Liver (tissue), 9 donors: ENCODE data around the gene ZER1. TPM values are rescaled to one million over a fixed set of nuclear protein-coding genes. Genes with fewer than 3 reads are reported as not detected.

Experiments used
- DNase-seq: peaks from one replicate; pipeline ENCODE4 v3.0.0-alpha.2; 2017; ENCODE audit warnings: low spot score
- H3K27ac ChIP-seq, 2 donors: one replicate each; pipeline ENCODE4 v1.7.0; 2013; ENCODE audit warnings: inconsistent platforms in 2 of 2, low read length in 2 of 2, control low read depth in 1 of 2, low read depth in 1 of 2, mild to moderate bottlenecking in 1 of 2
- H3K27me3 ChIP-seq, 4 donors: one replicate each; pipeline versions ENCODE4 v1.6.1 to v1.7.0; 2013; ENCODE audit warnings: low read length in 3 of 4, inconsistent platforms in 1 of 4, mild to moderate bottlenecking in 1 of 4, moderate library complexity in 1 of 4; ENCODE audit not compliant: control insufficient read depth in 4 of 4, insufficient read depth in 4 of 4
- H3K36me3 ChIP-seq, 4 donors: one replicate each; pipeline versions ENCODE4 v1.6.1 to v1.7.0; 2013; ENCODE audit warnings: low read length in 3 of 4, mild to moderate bottlenecking in 3 of 4, low read depth in 1 of 4, moderate library complexity in 1 of 4; ENCODE audit not compliant: control insufficient read depth in 4 of 4, insufficient read depth in 3 of 4
- H3K4me1 ChIP-seq, 4 donors: one replicate each; pipeline versions ENCODE4 v1.6.1 to v1.7.0; 2013; ENCODE audit warnings: low read length in 3 of 4, mild to moderate bottlenecking in 3 of 4, moderate library complexity in 1 of 4; ENCODE audit not compliant: control insufficient read depth in 4 of 4, insufficient read depth in 4 of 4
- H3K4me3 ChIP-seq, 3 donors: one replicate each; pipeline versions ENCODE4 v1.6.1 to v1.7.0; 2013; ENCODE audit warnings: low read length in 3 of 3, control low read depth in 1 of 3, low read depth in 1 of 3, mild to moderate bottlenecking in 1 of 3
- H3K9ac ChIP-seq, 2 donors: one replicate each; pipeline ENCODE4 v1.7.0; 2013; ENCODE audit warnings: low read length in 2 of 2, mild to moderate bottlenecking in 2 of 2, moderate library complexity in 2 of 2, control low read depth in 1 of 2, low read depth in 1 of 2
- H3K9me3 ChIP-seq, 4 donors: one replicate each; pipeline versions ENCODE4 v1.6.1 to v1.7.0; 2013; ENCODE audit warnings: low read length in 3 of 4; ENCODE audit not compliant: control insufficient read depth in 4 of 4
- EGR1 ChIP-seq, 2 donors: IDR thresholded peaks; 2 replicates each; pipeline ENCODE4 v1.6.1; 2016 to 2018; ENCODE audit warnings: antibody characterized with exemption in 2 of 2, low read depth in 2 of 2
- FOXA2 ChIP-seq: IDR thresholded peaks from 2 replicates; pipeline ENCODE4 v1.6.1; 2016; ENCODE audit warnings: antibody characterized with exemption
- GABPA ChIP-seq, 2 donors: IDR thresholded peaks in 1 of 2; conservative IDR thresholded peaks in 1 of 2; 2 replicates each; pipeline ENCODE4 v1.6.1; 2016; ENCODE audit warnings: antibody characterized with exemption in 2 of 2, mild to moderate bottlenecking in 1 of 2, moderate library complexity in 1 of 2
- HNF4A ChIP-seq, 2 donors: conservative IDR thresholded peaks; 2 replicates each; pipeline ENCODE4 v1.6.1; 2016; ENCODE audit warnings: antibody characterized with exemption in 2 of 2, mild to moderate bottlenecking in 2 of 2
- JUND ChIP-seq, 2 donors: IDR thresholded peaks; 2 replicates each; pipeline ENCODE4 v1.6.1; 2016; ENCODE audit warnings: antibody characterized with exemption in 2 of 2
- MAX ChIP-seq: IDR thresholded peaks from 2 replicates; pipeline ENCODE4 v1.6.1; 2016; ENCODE audit warnings: antibody characterized with exemption
- NR2F2 ChIP-seq: IDR thresholded peaks from 2 replicates; pipeline ENCODE4 v1.6.1; 2016; ENCODE audit warnings: antibody characterized with exemption
- RAD21 ChIP-seq, 2 donors: IDR thresholded peaks; 2 replicates each; pipeline ENCODE4 v1.6.1; 2016; ENCODE audit warnings: antibody characterized with exemption in 2 of 2, mild to moderate bottlenecking in 2 of 2
- RXRA ChIP-seq, 2 donors: IDR thresholded peaks; 2 replicates each; pipeline ENCODE4 v1.6.1; 2017 to 2018; ENCODE audit warnings: antibody characterized with exemption in 2 of 2, mild to moderate bottlenecking in 1 of 2
- SP1 ChIP-seq: IDR thresholded peaks from 2 replicates; pipeline ENCODE4 v1.6.1; 2018; ENCODE audit warnings: antibody characterized with exemption, mild to moderate bottlenecking
- TAF1 ChIP-seq: conservative IDR thresholded peaks from 2 replicates; pipeline ENCODE4 v1.6.1; 2016; ENCODE audit warnings: antibody characterized with exemption, mild to moderate bottlenecking
- YY1 ChIP-seq: IDR thresholded peaks from 2 replicates; pipeline ENCODE4 v1.6.1; 2016; ENCODE audit warnings: antibody characterized with exemption, mild to moderate bottlenecking
- ZBTB33 ChIP-seq: IDR thresholded peaks from 2 replicates; pipeline ENCODE4 v1.6.1; 2016; ENCODE audit warnings: antibody characterized with exemption
- WGBS: extraction: QIAGEN DNeasy Blood & Tissue Kit; methylation state at CpG from one replicate; pipeline ENCODE4 v1.1.7; 2013; 5-methylcytosine and 5-hydroxymethylcytosine counted together
- polyA plus RNA-seq, 2 donors: library from polyadenylated mRNA; stranded (reverse) in 1 of 2; unstranded in 1 of 2; fragments of 200-250 nt in 1 of 2; fragments of >200 nt in 1 of 2; fragmentation: Nextera tagmentation in 1 of 2; extraction: Ambion mirVana in 1 of 2; gene quantifications; one replicate each; pipeline versions ENCODE4 v1.2.1 to v1.2.3, GENCODE V29; 2013 to 2015
- total RNA-seq, 2 donors: library from RNA; depleted of rRNA; stranded (reverse); fragments of >200 nt; gene quantifications; one replicate each; pipeline ENCODE4 v1.2.3, GENCODE V29; 2014
- TF ChIP-seq, protein P1 (sequence below): fragments of 150-350 bp; IDR thresholded peaks from 2 replicates; pipeline ENCODE4 v1.5.1; 2017; ENCODE audit warnings: improper control_type of control experiment, low read depth, low read length; ENCODE audit not compliant: missing input control
- TF ChIP-seq, protein P2 (sequence below): IDR thresholded peaks from 2 replicates; pipeline ENCODE4 v1.6.1; 2016; ENCODE audit warnings: antibody characterized with exemption, mild to moderate bottlenecking
- TF ChIP-seq, protein P3 (sequence below): IDR thresholded peaks from 2 replicates; pipeline ENCODE4 v1.6.1; 2016; ENCODE audit warnings: antibody characterized with exemption
- donor health status: healthy.
- donor health status: healthy.
- donor health status: healthy.
- donor health status: healthy.
- donor health status: healthy.

The ZER1 gene
- total and polyA plus RNA-seq, 4 donors, result 7.6 to 29.1 (median 15.8) TPM

- peak; percentile 99 for DNase-seq
- Histone ChIP-seq H3K9ac (peak within 1 kb of the TSS in 1 of 2 donors; percentile 56), H3K4me3 (peak within 1 kb of the TSS; percentile 37 to 86 (median 61)), H3K36me3 (peaks cover 0 to 17% (median 6%) of the 10 kb centered on the region in 4 donors), H3K4me1 (peaks cover 9 to 24% (median 16%) of the 10 kb centered on the region in 4 donors), H3K27ac (peak within 1 kb of the TSS; percentile 59 to 69), H3K9me3 (no peaks in the 10 kb centered on the region), H3K27me3 (no peaks in the 10 kb centered on the region)
- WGBS, result under 1% methylated on average over 70 of the region's 70 CpGs
- peak; percentile 76 for TF ChIP-seq TAF1
- TF ChIP-seq, protein P1, sequence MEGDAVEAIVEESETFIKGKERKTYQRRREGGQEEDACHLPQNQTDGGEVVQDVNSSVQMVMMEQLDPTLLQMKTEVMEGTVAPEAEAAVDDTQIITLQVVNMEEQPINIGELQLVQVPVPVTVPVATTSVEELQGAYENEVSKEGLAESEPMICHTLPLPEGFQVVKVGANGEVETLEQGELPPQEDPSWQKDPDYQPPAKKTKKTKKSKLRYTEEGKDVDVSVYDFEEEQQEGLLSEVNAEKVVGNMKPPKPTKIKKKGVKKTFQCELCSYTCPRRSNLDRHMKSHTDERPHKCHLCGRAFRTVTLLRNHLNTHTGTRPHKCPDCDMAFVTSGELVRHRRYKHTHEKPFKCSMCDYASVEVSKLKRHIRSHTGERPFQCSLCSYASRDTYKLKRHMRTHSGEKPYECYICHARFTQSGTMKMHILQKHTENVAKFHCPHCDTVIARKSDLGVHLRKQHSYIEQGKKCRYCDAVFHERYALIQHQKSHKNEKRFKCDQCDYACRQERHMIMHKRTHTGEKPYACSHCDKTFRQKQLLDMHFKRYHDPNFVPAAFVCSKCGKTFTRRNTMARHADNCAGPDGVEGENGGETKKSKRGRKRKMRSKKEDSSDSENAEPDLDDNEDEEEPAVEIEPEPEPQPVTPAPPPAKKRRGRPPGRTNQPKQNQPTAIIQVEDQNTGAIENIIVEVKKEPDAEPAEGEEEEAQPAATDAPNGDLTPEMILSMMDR, result peak; percentile 99
- peak; percentile 71 to 81 for TF ChIP-seq RAD21 (IDR thresholded peaks at IDR 0.05)
- TF ChIP-seq MAX, result no peak
- peak; percentile 93 for TF ChIP-seq YY1
- TF ChIP-seq HNF4A (conservative IDR thresholded peaks at IDR 0.05), result peak in 1 of 2 donors; percentile 10
- no peak for TF ChIP-seq JUND (IDR thresholded peaks at IDR 0.05)
- TF ChIP-seq, protein P2, sequence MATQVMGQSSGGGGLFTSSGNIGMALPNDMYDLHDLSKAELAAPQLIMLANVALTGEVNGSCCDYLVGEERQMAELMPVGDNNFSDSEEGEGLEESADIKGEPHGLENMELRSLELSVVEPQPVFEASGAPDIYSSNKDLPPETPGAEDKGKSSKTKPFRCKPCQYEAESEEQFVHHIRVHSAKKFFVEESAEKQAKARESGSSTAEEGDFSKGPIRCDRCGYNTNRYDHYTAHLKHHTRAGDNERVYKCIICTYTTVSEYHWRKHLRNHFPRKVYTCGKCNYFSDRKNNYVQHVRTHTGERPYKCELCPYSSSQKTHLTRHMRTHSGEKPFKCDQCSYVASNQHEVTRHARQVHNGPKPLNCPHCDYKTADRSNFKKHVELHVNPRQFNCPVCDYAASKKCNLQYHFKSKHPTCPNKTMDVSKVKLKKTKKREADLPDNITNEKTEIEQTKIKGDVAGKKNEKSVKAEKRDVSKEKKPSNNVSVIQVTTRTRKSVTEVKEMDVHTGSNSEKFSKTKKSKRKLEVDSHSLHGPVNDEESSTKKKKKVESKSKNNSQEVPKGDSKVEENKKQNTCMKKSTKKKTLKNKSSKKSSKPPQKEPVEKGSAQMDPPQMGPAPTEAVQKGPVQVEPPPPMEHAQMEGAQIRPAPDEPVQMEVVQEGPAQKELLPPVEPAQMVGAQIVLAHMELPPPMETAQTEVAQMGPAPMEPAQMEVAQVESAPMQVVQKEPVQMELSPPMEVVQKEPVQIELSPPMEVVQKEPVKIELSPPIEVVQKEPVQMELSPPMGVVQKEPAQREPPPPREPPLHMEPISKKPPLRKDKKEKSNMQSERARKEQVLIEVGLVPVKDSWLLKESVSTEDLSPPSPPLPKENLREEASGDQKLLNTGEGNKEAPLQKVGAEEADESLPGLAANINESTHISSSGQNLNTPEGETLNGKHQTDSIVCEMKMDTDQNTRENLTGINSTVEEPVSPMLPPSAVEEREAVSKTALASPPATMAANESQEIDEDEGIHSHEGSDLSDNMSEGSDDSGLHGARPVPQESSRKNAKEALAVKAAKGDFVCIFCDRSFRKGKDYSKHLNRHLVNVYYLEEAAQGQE, result peak; percentile 65
- TF ChIP-seq, protein P3, sequence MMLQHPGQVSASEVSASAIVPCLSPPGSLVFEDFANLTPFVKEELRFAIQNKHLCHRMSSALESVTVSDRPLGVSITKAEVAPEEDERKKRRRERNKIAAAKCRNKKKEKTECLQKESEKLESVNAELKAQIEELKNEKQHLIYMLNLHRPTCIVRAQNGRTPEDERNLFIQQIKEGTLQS, result no peak
- TF ChIP-seq EGR1 (IDR thresholded peaks at IDR 0.05; ENCODE audit: low read depth in 2 of 2), result peak in 1 of 2 donors; percentile 14
- TF ChIP-seq SP1, result peak; percentile 67
- peak in 1 of 2 donors; percentile 46 for TF ChIP-seq GABPA (IDR thresholded peaks at IDR 0.05 in 1 of 2, conservative IDR thresholded peaks at IDR 0.05 in 1 of 2)
- peak; percentile 57 to 63 for TF ChIP-seq RXRA (IDR thresholded peaks at IDR 0.05)
- no peak for TF ChIP-seq FOXA2
- TF ChIP-seq ZBTB33, result no peak
- TF ChIP-seq NR2F2, result peak; percentile 57
Observed at GRCh38 chr9:128818099-128818838, 46.5 kb upstream of the ZER1 start, which contains the start of gene ENDOG. TSS of gene ENDOG (plus strand) at chr9:128818500. CDS start at chr9:128818685, 185 bp downstream.
